H7 (cell line): ENCODE data around the gene CCDC97. TPM values are rescaled to one million over a fixed set of nuclear protein-coding genes. Genes with fewer than 3 reads are reported as not detected.

Experiments
- DNase-seq: peaks from one replicate; pipeline ENCODE4 v3.0.0; 2012
- H3K27me3 ChIP-seq: 2 replicates; pipeline ENCODE4 v1.6.0; 2011; ENCODE audit warnings: mild to moderate bottlenecking, low read length; ENCODE audit not compliant: control insufficient read depth, insufficient read depth
- H3K36me3 ChIP-seq: replicated peaks from 2 replicates; pipeline ENCODE4 v1.5.1; 2011; ENCODE audit warnings: low read length; ENCODE audit not compliant: control insufficient read depth, insufficient read depth
- H3K4me3 ChIP-seq: 2 replicates; pipeline ENCODE4 v1.5.1; 2011; ENCODE audit warnings: low read depth, mild to moderate bottlenecking, control low read depth, low read length, moderate library complexity; ENCODE audit not compliant: insufficient read depth
- total RNA-seq: library from RNA; depleted of rRNA; stranded (reverse); fragments of >200 nt; shearing (Covaris generic); gene quantifications from 2 replicates; pipeline ENCODE4 v1.2.3, GENCODE V29; 2014

Gene CCDC97
- total RNA-seq, 1 experiment from 2014 or later = 19.6 TPM

DNA sequence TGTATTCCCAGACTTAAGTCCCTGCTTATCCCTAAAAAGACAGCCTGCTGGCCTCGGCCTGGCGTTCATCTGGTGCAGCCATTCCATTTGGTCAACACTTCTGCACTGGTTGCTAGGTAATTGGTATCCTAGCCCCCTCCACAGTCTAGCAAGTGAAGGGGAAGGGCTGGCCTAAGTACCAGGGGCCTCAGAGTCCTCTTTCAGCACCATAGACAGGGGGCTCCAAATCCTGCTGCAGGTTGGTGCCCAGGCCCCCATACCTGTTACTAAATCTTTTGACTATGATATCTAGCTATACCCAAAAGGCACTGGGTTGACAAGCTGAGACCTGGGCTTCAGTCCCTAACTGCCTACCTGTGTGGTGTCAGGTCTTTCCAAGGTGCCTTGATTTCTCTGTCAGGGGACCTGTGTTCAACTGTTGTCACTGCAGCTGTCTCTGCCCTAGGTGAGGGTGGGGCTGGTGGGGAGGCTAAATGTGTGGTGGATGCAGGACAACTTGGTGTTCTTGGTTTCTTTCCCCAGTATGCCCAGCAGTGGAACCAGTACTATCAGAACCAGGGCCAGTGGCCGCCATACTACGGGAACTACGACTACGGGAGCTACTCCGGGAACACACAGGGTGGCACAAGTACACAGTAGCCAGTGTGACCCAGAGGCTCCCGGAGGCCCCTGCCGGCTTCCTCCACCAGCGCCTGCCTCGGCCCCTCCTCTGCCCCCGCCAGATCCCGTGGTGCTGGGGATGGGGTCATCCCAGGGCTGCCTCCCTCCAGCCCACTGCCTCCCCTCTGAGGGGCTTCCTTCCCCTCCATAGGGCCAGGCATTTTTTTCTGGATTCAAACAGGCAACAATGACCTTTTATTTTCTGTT is 3.8 kb upstream of the CCDC97 start:
- Histone ChIP-seq H3K4me3 (no peak overlapping the region), H3K36me3 (peaks cover 44% of the 10 kb centered on the region), H3K27me3 (no peaks in the 10 kb centered on the region)
- no peak for DNase-seq

DNA sequence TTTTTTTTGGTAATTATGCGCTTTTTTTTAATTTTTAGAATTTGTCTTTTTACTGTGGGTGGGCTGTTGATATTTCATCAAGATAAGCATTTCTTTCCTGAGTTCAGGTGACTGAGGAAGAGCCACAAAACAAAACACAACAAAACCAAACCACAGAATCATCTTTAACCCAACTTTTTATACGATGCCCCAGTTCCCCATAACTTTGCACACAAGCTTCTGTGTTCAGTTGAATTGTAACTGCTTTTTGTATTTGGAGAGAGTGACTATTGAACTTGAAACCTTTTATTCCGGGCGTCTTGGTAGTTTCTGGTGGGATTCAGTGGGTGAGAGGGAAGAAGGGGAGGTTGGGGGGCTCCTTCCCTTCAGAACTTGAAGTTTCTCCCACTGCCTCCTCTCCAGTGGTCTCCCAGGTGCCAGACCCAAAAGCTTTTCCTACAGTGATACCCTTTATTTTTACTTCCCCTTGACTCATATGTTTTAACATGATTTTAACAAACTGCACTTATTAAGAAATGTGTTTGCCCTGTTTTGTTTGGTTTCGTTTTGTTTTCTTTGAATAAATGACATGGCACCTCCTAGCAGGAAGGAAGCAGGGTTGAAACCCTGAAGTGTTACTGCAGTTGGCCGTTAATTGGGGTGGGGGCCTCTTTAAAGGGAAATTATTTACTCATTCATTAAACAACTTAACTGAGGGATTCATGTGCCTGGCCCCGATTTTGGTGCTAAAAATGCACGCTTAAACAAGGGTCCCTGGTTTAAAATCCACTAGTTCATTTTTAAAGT is 2.7 kb upstream of the CCDC97 start:
- Histone ChIP-seq H3K36me3 (peaks cover 35% of the 10 kb centered on the region), H3K27me3 (no peaks in the 10 kb centered on the region), H3K4me3 (no peak overlapping the region)
- DNase-seq = no peak

DNA sequence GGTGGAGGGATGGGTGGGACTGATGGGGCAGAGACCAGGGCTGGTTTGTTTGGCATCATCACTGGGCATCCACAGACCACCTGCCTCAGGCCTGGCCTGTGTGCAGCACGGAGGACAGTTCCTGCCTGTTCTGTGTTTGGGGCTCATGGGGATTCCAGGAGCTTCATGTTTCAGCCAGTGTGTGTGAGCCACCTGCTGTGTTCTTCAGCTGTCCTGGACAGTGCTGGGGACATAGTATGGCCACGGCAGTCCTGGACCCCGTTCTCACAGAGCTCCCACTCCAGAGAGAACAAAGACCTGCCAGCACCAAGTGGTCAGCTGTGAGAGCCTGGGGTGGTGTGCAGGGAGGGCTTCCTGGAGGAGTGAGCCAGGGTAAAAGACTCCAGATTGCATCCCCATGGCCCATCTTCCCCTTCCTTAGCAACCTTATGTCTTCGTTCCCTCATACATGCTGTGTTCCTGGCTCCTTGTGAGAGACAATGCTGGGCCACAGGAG is 2.0 kb upstream of the CCDC97 start:
- Histone ChIP-seq H3K4me3 (no peak overlapping the region), H3K36me3 (peaks cover 30% of the 10 kb centered on the region), H3K27me3 (no peaks in the 10 kb centered on the region)
- no peak for DNase-seq

DNA sequence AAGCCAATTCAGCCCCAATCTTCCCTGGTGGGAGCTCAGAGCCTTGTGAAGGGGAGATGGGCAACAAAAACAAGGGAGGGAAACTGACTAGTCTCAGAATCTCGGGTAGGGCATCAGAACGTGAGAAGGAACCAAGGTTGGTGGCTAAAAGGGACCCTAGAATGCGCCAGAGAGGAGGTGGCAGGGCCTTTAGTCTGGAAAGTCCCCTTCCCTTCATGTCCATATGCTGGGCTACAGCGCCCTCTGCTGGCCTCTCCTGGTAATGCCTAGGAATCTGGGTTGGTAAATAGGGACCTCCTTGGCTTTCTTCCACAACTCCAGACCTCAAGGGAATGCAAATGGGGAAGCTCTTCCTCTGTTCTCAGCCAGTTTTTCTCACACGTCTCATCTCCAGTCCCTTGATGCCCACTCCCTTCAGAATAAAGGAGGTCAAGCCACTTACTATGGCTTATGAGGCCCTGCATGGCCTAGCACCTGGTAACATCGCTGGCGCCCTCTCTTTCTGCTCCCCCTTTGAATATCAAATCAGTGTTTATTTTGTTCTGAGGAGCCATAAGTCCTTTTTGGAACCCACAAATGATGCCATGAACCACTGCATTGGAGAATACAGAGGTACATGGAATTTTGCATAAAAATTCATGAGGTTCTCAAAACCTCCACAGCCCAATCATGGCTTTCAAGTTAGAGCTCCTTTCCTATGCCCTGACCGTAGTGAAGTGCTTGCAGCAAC is 1.4 kb upstream of the CCDC97 start:
- peak; percentile 90 for DNase-seq
- no peaks in the 10 kb centered on the region for H3K27me3 ChIP-seq
- peaks cover 30% of the 10 kb centered on the region for H3K36me3 ChIP-seq
- H3K4me3 ChIP-seq = no peak overlapping the region

GRCh38 chr19:41309180-41310032 is 566 bp upstream of the CCDC97 start:
- Histone ChIP-seq H3K4me3 (peak overlapping the region; percentile 77), H3K27me3 (no peaks in the 10 kb centered on the region), H3K36me3 (peaks cover 24% of the 10 kb centered on the region)
- DNase-seq = no peak

DNA sequence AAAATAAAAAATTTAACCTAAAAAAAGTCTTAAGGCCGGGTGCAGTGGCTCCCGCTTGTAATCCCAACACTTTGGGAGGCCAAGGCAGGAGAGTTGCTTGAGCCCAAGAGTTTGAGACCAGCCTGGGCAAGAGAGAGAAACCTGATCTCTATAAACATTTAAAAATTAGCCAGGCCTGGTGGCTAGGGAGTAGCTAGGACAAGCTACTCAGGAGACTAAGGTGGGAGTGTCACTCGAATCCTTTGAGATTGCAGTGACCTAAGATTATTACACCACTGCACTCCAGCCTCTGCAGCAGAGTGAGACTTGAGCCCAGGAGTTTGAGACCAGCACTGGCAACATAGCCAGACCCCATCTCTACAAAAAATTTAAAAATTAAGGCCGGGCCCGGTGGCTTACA is 1.1 kb downstream of the CCDC97 start:
- H3K4me3 ChIP-seq = no peak overlapping the region
- H3K27me3 ChIP-seq = no peaks in the 10 kb centered on the region
- H3K36me3 ChIP-seq = peaks cover 8% of the 10 kb centered on the region
- DNase-seq = no peak

DNA sequence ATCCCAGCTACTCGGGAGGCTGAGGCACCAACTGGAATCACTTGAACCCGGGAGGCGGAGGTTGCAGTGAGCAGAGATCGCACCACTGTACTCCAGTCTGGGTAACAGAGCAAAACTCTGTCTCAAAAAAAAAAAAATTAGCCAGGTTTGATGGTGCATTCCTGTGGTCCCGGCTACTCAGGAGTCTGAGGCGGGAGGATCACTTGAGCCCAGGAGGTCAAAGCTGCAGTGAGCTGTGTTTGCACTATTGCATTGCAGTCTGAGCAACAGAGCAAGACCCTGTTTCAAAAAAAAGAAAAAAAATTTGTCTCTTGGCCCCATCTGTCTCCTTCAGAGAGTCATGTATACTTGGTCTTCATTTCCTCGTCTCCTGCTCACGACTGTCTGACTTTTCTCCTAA is 1.6 kb downstream of the CCDC97 start:
- peaks cover 7% of the 10 kb centered on the region for H3K36me3 ChIP-seq

DNA sequence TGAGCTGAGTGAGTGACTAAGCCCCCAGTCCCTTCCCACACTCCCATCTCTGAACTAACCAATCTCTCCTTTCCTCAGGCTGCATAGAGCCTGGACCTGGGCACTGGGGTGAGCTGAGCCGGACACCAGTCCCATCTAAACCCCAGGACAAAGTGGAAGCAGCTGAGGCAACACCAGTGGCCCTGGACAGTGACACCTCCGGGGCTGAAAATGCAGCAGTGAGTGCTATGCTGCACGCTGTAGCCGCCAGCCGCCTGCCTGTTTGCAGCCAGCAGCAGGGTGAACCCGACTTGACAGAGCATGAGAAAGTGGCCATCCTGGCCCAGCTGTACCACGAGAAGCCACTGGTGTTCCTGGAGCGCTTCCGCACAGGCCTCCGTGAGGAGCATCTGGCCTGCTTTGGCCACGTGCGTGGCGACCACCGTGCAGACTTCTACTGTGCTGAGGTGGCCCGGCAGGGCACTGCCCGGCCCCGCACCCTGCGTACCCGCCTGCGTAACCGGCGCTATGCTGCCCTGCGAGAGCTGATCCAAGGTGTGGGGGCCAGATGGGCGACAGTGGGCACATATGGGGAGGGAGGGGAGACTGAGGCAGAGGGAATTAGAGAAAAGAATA is 6.4 kb downstream of the CCDC97 start:
- no peak for DNase-seq
- Histone ChIP-seq H3K4me3 (no peak overlapping the region), H3K36me3 (peaks cover 21% of the 10 kb centered on the region)

More for the DNA sequence above, 1.6 kb downstream of the CCDC97 start:
- DNase-seq = no peak
- Histone ChIP-seq H3K27me3 (no peaks in the 10 kb centered on the region), H3K4me3 (no peak overlapping the region)

DNA sequence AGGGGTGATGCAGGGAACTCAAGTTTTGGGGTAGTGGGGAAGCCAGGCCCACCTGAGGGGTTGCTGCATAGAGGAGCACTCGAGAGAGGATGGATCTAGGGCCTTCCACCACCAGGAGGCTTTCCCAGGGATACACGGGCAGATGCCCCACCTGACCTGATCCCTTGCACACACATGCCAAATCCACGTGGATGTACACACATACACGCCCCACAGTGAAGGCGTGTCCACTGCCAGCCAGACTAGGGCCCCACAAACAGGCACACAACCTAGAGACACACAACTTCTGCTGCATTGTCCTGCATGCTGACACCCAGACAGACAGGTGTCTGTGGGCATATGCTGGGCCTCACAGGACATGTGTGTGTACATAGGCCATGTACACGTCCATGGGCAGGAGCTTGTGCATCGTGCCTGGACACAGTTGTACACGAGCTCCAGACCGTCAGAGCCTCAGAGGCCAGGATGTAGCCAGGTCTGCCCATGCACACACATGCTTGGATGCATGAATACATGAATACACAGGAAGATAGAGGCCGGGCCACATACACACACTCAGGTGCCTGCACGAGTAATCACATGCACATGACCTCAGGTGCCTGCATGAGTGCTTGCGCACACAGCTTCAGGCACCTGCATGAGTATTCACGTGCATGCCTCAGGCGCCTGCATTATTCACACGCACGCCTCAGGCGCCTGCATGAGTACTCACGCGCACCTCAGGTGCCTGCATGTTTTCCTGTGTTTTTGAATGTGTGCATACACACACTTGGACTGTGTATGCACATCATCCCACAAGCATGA is 8.9 kb downstream of the CCDC97 start:
- H3K4me3 ChIP-seq = no peak overlapping the region
- H3K36me3 ChIP-seq = peaks cover 20% of the 10 kb centered on the region
- H3K27me3 ChIP-seq = no peaks in the 10 kb centered on the region
- no peak for DNase-seq

More for the DNA sequence above, 6.4 kb downstream of the CCDC97 start:
- no peaks in the 10 kb centered on the region for H3K27me3 ChIP-seq

GRCh38 chr19:41319500-41320184 is 9.7 kb downstream of the CCDC97 start:
- Histone ChIP-seq H3K4me3 (no peak overlapping the region), H3K27me3 (no peaks in the 10 kb centered on the region), H3K36me3 (peaks cover 20% of the 10 kb centered on the region)
- peak; percentile 48 for DNase-seq

DNA sequence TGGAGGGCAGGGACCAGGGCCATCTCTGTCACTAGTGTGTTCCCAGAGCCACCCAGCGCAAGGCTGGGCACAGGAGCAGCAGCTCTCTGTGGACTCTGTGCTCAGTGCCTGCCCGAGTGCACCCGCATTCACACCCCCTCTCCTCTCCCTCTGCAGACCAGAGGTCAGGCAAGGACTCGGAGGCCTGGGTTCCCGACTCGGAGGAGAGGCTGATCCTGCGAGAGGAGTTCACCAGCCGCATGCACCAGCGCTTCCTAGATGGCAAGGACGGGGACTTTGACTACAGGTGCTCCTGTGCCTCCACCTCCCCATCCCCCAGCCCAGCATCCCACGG is 10.2 kb downstream of the CCDC97 start:
- no peak for DNase-seq
- Histone ChIP-seq H3K36me3 (peaks cover 20% of the 10 kb centered on the region), H3K4me3 (no peak overlapping the region), H3K27me3 (no peaks in the 10 kb centered on the region)

DNA sequence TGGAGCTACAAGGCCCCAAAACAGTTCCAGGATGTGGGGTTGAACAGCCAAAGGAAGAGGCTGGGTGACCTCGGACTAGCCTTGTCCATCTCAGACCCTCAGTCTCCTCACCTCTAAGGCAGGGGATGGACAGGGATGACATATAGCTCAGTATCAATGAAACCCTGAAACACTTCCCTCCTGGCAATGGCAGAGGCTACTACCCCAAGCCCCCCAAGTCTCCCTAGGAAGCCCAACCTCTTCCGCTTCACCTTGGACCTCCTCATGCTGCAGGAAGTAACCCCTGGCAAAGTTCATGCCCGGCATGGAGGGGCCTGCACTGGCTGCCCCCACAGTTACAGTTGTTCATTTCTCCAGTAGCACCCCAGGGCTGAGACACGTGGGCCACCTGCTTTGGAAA is 10.6 kb downstream of the CCDC97 start:
- H3K27me3 ChIP-seq = no peaks in the 10 kb centered on the region
- no peak for DNase-seq
- H3K36me3 ChIP-seq = peaks cover 20% of the 10 kb centered on the region
- H3K4me3 ChIP-seq = no peak overlapping the region
